Body of pancreas (tissue), 4 donors: ENCODE data around the gene MEIS2.

ENCODE experiments used
- CTCF ChIP-seq, 7 experiments: fragments of 450-650 bp in 4 of 7; fragments of 200-600 bp in 3 of 7; sonication (generic) in 3 of 7; IDR thresholded peaks; one replicate each; pipeline ENCODE4 v1.5.1; 2016 to 2019; ENCODE audit warnings: antibody characterized with exemption in 7 of 7
- POLR2A ChIP-seq, 3 donors: fragments of 450-650 bp; IDR thresholded peaks; one replicate each; pipeline ENCODE4 v1.6.1; 2016; ENCODE audit warnings: antibody characterized with exemption in 3 of 3, mild to moderate bottlenecking in 2 of 3

- TF ChIP-seq CTCF (IDR thresholded peaks at IDR 0.05) (no peak), POLR2A (IDR thresholded peaks at IDR 0.05) (no peak)
These were observed 239.6 kb downstream of the MEIS2 start for GRCh38 chr15:36860792-36861191.
